ENCODE measurements around the gene ARID3A. TPM values are rescaled to one million over a fixed set of nuclear protein-coding genes. Genes with fewer than 3 reads are reported as not detected.
A peak's percentile ranks its signal among the peaks of the same experiment; 100 is the strongest.

The ARID3A gene
- total and polyA plus RNA-seq, 2 donors (not counting 3 experiments of a cell fraction or from before 2014, with no cell fraction given) = 5.4 to 13.2 TPM

DNA sequence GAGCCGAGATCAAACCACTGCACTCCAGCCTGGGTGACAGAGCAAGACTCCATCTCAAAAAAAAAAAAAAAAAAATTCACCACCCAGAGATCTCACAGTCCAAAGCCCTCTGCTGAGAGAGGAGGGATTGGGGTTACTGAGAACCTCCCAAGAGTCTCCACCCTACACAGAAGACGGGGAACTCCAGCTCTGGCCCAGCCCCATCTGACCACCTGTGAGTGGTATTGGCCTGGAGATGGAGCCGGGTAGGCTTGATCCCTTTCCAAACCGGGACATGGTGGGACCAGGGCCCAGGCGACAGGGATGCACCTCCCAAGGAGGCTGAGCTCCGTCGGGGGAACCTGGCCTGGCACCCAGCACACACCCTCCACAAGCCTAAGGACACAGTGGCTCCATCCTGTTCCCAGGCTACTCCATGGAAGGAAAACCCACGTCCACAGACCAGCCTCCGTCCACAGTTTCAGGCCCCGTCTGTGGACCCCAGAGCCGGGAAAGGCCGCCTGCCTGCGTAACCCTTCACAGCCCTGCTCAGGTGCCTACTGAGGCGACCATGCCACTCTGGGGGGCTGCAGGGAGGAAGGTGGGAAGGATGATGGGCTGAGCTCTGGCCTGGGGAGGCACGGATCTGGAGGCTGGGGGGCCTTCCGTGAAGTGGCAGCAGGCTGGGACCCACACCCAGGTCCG is 93.2 kb downstream of the ARID3A start:
- H3K9ac ChIP-seq (replicated peaks; ENCODE audit: extremely low read depth, insufficient read depth, low read length) = no peak overlapping the region
- H3K4me3 ChIP-seq (replicated peaks in 1 of 3; ENCODE audit: insufficient read depth in 1 of 3, low read depth in 1 of 3, low read length in 3 of 3) = peak overlapping the region in 1 of 3 experiments; percentile 90
- intact Hi-C loops (cut with micrococcal nuclease) = no loop called here
- H3K9me3 ChIP-seq (replicated peaks; ENCODE audit: control insufficient read depth, insufficient read depth, low read length) = no peaks in the 10 kb centered on the region
- FAIRE-seq = no peak
- ChIA-PET POLR2A (interaction anchor here (0.7 kb wide), 2 partner anchors 53 to 93 kb away, joined by 6 to 7 read pairs; no protein-coding TSS in a partner anchor), CTCF (no interaction called here)
- no TSS peak for BruUV-seq (replicated peaks)
- H3K27ac ChIP-seq (ENCODE audit: insufficient read depth, low read depth, low read length) = no peak overlapping the region
- peak overlapping the region; percentile 86 for H3K4me2 ChIP-seq (ENCODE audit: insufficient read depth, low read length)
- dilution Hi-C loops (cut with MboI; ENCODE audit: extremely low pct_ligation_motif_present, low sequenced_read_pairs) = no loop called here
- peaks cover 68% of the 10 kb centered on the region for H3K79me2 ChIP-seq (ENCODE audit: control insufficient read depth, insufficient read depth, low read length)
- TF ChIP-seq, protein P1, sequence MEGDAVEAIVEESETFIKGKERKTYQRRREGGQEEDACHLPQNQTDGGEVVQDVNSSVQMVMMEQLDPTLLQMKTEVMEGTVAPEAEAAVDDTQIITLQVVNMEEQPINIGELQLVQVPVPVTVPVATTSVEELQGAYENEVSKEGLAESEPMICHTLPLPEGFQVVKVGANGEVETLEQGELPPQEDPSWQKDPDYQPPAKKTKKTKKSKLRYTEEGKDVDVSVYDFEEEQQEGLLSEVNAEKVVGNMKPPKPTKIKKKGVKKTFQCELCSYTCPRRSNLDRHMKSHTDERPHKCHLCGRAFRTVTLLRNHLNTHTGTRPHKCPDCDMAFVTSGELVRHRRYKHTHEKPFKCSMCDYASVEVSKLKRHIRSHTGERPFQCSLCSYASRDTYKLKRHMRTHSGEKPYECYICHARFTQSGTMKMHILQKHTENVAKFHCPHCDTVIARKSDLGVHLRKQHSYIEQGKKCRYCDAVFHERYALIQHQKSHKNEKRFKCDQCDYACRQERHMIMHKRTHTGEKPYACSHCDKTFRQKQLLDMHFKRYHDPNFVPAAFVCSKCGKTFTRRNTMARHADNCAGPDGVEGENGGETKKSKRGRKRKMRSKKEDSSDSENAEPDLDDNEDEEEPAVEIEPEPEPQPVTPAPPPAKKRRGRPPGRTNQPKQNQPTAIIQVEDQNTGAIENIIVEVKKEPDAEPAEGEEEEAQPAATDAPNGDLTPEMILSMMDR (IDR thresholded peaks at IDR 0.05; ENCODE audit: extremely low read depth in 1 of 2, insufficient read depth in 1 of 2, low read depth in 1 of 2, low read length in 2 of 2) = no peak
- TF ChIP-seq MYC (IDR thresholded peaks at IDR 0.05; ENCODE audit: low read depth, low read length) (no peak), POLR2A (IDR thresholded peaks at IDR 0.05; ENCODE audit: low read depth, low read length) (no peak), EZH2 (IDR thresholded peaks at IDR 0.05; ENCODE audit: borderline replicate concordance, low read depth, low read length, severe bottlenecking) (no peak), POLR2AphosphoS5 (IDR thresholded peaks at IDR 0.05; ENCODE audit: insufficient read depth, low read depth, low read length) (no peak), GATA2 (IDR thresholded peaks at IDR 0.05; ENCODE audit: insufficient read depth, insufficient read length, low read depth, low read length) (no peak), FOS (IDR thresholded peaks at IDR 0.05; ENCODE audit: borderline replicate concordance, insufficient read depth, low read length) (no peak), JUN (IDR thresholded peaks at IDR 0.05; ENCODE audit: borderline replicate concordance, insufficient read depth, insufficient read length, low read depth) (no peak)
- TF ChIP-seq, protein P2, sequence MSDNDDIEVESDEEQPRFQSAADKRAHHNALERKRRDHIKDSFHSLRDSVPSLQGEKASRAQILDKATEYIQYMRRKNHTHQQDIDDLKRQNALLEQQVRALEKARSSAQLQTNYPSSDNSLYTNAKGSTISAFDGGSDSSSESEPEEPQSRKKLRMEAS (IDR thresholded peaks at IDR 0.05; ENCODE audit: insufficient read depth, insufficient read length) = no peak
- DNase-seq (ENCODE audit: low read depth, low spot score) = no peak
- H3K9me1 ChIP-seq (replicated peaks; ENCODE audit: control insufficient read depth, extremely low read depth, insufficient read depth, low read length) = no peaks in the 10 kb centered on the region
- no peaks in the 10 kb centered on the region for H3K27me3 ChIP-seq (ENCODE audit: control insufficient read depth in 2 of 2, insufficient read depth in 2 of 2, low read length in 2 of 2)
- no peak overlapping the region for H2AFZ ChIP-seq (ENCODE audit: low read depth, low read length)
- peaks cover 0 to 3% of the 10 kb centered on the region in 2 experiments for H3K36me3 ChIP-seq (ENCODE audit: control insufficient read depth in 2 of 2, extremely low read depth in 1 of 2, insufficient read depth in 2 of 2, low read length in 2 of 2)
- H4K20me1 ChIP-seq (replicated peaks; ENCODE audit: control insufficient read depth, extremely low read depth, insufficient read depth, low read length) = no peaks in the 10 kb centered on the region
- peaks cover 40% of the 10 kb centered on the region for H3K4me1 ChIP-seq (ENCODE audit: control insufficient read depth, extremely low read depth, insufficient read depth, low read length)
